ENCODE measurements around the gene REG3G.
"Not testable (repeated sequence)": the region's sequence is repeated elsewhere in the genome, so short reads cannot be mapped to it uniquely, and the experiment has no call there.

Gene REG3G

DNA sequence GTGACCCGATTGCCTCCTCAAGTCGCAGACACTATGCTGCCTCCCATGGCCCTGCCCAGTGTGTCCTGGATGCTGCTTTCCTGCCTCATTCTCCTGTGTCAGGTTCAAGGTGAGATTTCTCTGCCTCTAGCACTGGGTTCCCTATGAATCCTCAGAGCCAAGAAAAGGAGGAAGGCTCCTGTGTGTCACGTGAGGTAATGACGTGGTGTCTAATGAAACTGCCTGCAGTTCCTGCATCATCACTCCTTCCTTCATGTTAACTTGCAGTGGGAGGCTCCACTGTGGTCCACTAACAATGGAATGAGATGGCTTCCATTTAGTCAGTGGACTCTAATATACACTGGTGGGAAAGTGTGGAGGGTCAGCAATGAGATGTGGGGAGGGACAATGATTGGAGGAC is 559 bp downstream of the REG3G start:
- DNase-seq, result no peak

DNA sequence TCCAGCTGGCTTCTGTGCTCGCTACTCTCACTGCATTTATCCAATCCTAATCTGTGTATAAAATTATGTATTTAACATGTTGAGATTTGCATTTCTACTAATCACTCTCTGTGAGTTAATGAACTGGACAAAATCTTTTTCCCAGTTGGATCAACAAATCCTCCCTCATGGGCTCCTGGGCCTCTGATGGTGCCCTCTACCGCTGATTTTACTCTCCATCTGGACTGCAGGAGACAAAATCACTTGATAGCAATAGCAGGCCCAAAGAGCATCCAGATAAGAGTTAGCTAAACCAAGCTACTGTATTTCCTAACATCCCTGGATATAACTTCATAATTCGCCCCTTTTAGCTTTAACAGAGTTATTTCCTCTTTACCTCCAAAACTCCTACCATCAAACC is 14.4 kb downstream of the REG3G start:
- no peak for DNase-seq

DNA sequence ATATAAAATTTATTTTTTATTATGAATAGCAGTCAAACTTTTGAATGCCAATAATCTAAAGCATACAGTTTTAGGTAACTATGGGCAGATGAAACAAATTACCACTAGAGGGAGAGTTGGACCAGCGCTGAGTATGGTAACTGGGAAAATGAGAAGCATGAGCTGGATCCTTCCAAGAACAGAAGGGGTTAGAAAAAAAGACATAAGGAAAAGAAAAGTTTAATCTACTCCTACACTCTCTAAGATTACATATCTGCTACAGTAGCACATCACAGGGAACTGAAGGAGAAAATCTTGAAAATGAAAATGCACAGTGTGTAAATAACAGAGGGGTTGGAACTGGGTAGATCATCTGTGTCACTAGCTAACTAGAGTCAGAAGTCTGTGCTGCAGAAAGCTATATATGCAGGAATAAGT is 15.5 kb downstream of the REG3G start:
- no peak for DNase-seq

DNA sequence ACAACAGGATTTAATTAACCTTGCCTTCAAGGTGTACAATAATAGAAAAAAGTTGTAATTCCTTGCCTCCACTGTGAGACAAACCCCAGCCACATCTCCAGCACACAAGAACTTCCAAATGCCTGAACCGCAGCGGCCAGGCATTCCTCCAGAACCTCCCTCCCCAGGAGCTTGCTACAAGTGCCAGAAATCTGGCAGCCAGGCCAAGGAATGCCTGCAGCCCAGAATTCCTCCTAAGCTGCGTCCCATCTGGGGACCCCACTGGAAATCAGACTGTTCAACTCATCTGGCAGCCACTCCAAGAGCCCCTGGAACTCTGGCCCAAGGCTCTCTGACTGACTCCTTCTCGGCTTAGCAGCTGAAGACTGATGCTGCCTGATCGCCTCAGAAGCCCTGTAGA is 28.0 kb downstream of the REG3G start:
- DNase-seq, result peak; percentile 79

DNA sequence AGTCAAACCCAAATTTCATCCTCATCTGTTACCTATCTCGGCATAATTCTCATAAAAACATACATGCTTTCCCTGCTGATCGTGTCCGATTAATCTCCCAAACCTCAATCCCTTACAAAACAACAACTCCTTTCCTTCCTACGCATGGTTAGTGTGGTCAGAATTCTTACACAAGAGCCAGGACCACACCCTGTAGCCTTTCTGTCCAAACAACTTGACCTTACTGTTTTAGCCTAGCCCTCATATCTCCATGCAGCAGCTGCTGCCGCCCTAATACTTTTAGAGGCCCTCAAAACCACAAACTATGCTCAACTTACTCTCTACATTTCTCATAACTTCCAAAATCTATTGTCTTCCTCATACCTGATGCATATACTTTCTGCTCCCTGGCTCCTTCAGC is 29.3 kb downstream of the REG3G start:
- DNase-seq, result not testable (repeated sequence)

DNA sequence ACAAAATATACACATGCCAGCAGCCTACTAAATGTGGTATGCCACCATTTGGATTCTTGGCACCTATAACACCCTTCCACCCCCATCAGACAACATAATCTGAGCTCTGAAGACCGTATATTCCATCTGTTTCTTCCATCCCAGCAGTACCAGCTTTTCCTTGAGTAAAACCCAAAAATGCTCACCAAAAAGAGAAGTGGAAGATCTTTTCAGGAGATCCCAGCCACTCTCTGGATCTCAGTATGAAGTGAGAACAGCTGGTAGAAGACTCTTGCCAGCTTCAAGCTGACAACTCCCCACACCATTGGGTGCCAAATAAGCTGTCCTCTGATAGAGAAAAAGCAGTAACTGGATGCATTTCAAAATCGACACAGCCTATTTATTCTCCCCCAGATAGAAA is 39.7 kb downstream of the REG3G start:
- DNase-seq, result no peak

DNA sequence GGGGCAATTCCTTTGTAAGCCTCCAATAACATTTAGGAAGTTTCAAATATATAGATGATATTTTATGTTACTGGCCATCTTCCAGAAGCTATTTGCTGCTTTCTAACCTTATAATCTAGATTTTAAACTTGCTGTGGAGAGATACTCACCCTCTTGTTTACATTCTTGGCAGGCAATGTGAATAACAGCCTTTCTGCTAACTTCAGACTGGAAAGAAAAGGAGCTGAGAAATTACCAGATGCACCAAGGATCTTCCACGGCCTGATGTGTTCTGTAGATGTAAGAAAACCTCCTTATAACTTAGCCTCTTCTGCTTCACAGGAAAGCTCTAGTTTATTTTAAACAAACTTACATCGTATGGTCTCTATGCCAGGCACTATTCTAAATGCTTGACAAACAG is 45.6 kb downstream of the REG3G start:
- no peak for DNase-seq
